ENCODE results near the gene MAP3K13.
A peak's percentile ranks its signal among the peaks of the same experiment; 100 is the strongest.

The MAP3K13 gene, protein sequence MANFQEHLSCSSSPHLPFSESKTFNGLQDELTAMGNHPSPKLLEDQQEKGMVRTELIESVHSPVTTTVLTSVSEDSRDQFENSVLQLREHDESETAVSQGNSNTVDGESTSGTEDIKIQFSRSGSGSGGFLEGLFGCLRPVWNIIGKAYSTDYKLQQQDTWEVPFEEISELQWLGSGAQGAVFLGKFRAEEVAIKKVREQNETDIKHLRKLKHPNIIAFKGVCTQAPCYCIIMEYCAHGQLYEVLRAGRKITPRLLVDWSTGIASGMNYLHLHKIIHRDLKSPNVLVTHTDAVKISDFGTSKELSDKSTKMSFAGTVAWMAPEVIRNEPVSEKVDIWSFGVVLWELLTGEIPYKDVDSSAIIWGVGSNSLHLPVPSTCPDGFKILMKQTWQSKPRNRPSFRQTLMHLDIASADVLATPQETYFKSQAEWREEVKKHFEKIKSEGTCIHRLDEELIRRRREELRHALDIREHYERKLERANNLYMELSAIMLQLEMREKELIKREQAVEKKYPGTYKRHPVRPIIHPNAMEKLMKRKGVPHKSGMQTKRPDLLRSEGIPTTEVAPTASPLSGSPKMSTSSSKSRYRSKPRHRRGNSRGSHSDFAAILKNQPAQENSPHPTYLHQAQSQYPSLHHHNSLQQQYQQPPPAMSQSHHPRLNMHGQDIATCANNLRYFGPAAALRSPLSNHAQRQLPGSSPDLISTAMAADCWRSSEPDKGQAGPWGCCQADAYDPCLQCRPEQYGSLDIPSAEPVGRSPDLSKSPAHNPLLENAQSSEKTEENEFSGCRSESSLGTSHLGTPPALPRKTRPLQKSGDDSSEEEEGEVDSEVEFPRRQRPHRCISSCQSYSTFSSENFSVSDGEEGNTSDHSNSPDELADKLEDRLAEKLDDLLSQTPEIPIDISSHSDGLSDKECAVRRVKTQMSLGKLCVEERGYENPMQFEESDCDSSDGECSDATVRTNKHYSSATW

GRCh38 chr3:185362850-185363661 is at the start of gene MAP3K13:
Gene MAP3K13, plus strand, starts transcription at chr3:185363136. Its CDS starts 65,446 bp downstream, at chr3:185428582.
- Mint-ChIP-seq H3K27ac (no peak within 1 kb of the TSS), H3K4me3 (peak within 1 kb of the TSS; percentile 82), H3K27me3 (ENCODE audit: low read depth) (peaks cover 56% of the 10 kb centered on the region), H3K9me3 (no peaks in the 10 kb centered on the region), H3K36me3 (ENCODE audit: low read depth) (no peaks in the 10 kb centered on the region), H3K4me1 (ENCODE audit: low read depth) (peaks cover 10% of the 10 kb centered on the region)

DNA sequence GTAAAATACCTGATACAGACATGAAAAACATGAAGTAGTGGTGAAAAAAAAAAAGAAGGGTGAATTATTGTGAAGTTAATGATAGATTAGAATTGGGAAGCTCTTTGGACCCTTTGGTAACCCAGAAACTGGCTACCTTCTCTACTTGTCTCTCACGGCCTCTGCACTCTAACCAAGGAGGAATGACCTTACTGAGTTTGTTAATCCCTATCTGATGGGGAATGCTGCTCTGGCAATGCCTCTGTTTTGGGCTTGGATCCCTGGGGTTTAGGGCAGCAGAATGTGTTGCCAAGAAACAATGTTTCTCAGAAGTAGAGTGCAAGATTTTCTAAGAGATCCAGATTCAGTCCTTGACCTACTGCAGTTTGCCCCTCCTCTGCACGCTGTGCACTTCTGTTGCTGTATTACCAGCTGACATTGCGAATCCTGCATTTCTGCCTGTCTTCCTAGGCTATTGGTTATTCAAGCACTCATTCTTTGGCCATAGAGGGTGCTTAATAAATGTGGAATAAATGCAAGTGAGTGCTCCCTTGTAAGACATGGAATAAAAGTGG is 49.2 kb upstream of the MAP3K13 start:
- peaks cover 9% of the 10 kb centered on the region for H3K9me3 Mint-ChIP-seq
- H3K4me3 Mint-ChIP-seq = no peak overlapping the region
- peaks cover 15% of the 10 kb centered on the region for H3K27me3 Mint-ChIP-seq (ENCODE audit: low read depth)
- H3K4me1 Mint-ChIP-seq (ENCODE audit: low read depth) = peaks cover 4% of the 10 kb centered on the region
- H3K36me3 Mint-ChIP-seq (ENCODE audit: low read depth) = peaks cover 6% of the 10 kb centered on the region
- H3K27ac Mint-ChIP-seq = no peak overlapping the region

DNA sequence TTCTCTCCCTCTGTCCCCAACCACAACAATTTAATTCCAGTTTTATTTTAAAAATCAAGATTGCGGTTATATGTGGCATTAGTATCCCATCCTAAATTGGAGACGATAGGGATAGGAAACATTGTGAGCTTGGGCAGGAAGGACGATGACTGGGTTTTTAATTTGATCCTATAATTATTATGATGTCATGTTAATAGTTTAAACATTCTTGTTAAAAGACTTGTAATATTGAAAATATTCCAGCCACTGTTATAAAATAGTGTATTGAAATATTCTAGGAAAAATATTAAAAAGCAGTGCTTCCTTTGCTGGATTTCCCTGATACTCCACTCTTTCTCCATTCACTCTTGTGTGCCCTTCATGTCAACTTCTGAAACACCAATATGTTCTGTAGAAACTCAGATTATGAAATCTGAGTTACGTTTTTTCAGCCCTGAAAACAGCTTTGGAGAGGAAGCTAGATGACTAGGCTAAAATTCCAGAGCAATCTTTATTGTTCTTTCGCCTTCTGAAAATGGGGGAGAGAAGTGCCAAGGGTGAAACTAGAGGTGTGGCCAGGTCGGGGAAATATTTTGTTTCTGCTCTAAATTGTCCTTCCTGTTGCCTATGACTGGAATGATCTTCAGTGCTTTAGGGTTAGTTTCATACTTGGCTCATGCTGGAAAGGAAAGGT is 46.1 kb upstream of the MAP3K13 start:
- peaks cover 22% of the 10 kb centered on the region for H3K27me3 Mint-ChIP-seq (ENCODE audit: low read depth)
- peaks cover 4% of the 10 kb centered on the region for H3K4me1 Mint-ChIP-seq (ENCODE audit: low read depth)
- H3K9me3 Mint-ChIP-seq = no peaks in the 10 kb centered on the region
- H3K27ac Mint-ChIP-seq = no peak overlapping the region
- no peak overlapping the region for H3K4me3 Mint-ChIP-seq
- H3K36me3 Mint-ChIP-seq (ENCODE audit: low read depth) = no peaks in the 10 kb centered on the region

DNA sequence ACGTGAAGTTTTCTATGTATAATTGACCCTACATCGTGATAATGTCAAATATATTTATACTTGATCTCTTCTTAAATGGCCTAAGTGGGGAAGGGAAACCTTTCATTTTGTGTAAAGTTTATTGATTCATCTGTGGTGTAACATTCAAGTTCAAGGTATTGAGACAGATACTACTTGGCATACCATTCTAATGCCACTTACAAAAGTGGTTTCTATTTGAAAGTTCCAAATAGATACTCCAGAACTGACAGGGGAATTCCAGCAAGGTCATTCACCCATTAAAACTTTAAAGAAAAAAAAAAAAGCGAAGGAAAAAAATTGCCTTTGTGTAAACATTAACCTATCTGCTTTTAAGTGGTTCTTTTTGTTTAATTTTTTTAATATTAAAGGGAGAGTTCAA is 45.3 kb upstream of the MAP3K13 start:
- Mint-ChIP-seq H3K27me3 (ENCODE audit: low read depth) (peaks cover 22% of the 10 kb centered on the region), H3K27ac (no peak overlapping the region), H3K36me3 (ENCODE audit: low read depth) (no peaks in the 10 kb centered on the region), H3K4me3 (no peak overlapping the region), H3K4me1 (ENCODE audit: low read depth) (peaks cover 4% of the 10 kb centered on the region), H3K9me3 (no peaks in the 10 kb centered on the region)

- Mint-ChIP-seq H3K36me3 (ENCODE audit: low read depth) (no peaks in the 10 kb centered on the region), H3K27me3 (ENCODE audit: low read depth) (peaks cover 22% of the 10 kb centered on the region), H3K4me1 (ENCODE audit: low read depth) (peaks cover 4% of the 10 kb centered on the region), H3K4me3 (no peak overlapping the region), H3K27ac (no peak overlapping the region), H3K9me3 (no peaks in the 10 kb centered on the region)
Observed at GRCh38 chr3:185318141-185318540, 44.8 kb upstream of the MAP3K13 start.

- no peaks in the 10 kb centered on the region for H3K9me3 Mint-ChIP-seq
- no peak overlapping the region for H3K27ac Mint-ChIP-seq
- H3K4me1 Mint-ChIP-seq (ENCODE audit: low read depth) = peaks cover 6% of the 10 kb centered on the region
- H3K36me3 Mint-ChIP-seq (ENCODE audit: low read depth) = no peaks in the 10 kb centered on the region
- peaks cover 26% of the 10 kb centered on the region for H3K27me3 Mint-ChIP-seq (ENCODE audit: low read depth)
- H3K4me3 Mint-ChIP-seq = no peak overlapping the region
Observed at GRCh38 chr3:185319801-185320200, 43.1 kb upstream of the MAP3K13 start.

GRCh38 chr3:185320949-185321348 is 42.0 kb upstream of the MAP3K13 start:
- no peaks in the 10 kb centered on the region for H3K36me3 Mint-ChIP-seq (ENCODE audit: low read depth)
- no peak overlapping the region for H3K4me3 Mint-ChIP-seq
- peaks cover 6% of the 10 kb centered on the region for H3K4me1 Mint-ChIP-seq (ENCODE audit: low read depth)
- no peaks in the 10 kb centered on the region for H3K9me3 Mint-ChIP-seq
- no peak overlapping the region for H3K27ac Mint-ChIP-seq
- H3K27me3 Mint-ChIP-seq (ENCODE audit: low read depth) = peaks cover 30% of the 10 kb centered on the region

DNA sequence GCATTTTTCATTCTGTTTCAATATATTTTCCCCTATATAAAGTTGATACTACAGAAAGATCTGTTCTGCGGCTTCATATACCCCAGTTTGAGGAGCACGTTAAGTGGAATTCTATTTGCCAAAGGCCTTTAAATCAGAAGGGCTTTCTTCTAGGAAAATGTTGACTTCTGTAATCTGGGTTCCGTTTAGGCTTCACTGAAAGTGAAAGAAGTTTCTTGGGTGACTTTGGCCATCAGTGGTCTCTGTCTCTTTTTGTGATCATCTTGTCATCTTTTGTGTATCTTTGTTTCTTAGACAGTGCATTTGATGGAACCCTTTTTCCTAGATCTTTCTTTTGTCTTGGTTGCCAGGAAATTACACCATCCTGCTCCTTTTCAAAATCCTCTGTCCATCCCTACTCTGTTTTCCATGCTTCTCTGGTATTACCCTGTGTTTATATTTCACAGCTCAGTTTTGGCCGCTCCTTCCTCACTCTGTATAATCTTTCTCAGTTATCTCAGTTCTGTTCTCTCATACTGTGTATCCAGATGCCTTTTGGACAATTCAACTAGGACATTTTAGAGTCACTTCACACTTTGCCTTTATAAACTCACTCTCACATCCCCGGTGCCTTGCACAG is 40.7 kb upstream of the MAP3K13 start:
- Mint-ChIP-seq H3K27ac (no peak overlapping the region), H3K27me3 (ENCODE audit: low read depth) (peaks cover 28% of the 10 kb centered on the region), H3K4me3 (no peak overlapping the region), H3K9me3 (no peaks in the 10 kb centered on the region), H3K4me1 (ENCODE audit: low read depth) (peaks cover 3% of the 10 kb centered on the region), H3K36me3 (ENCODE audit: low read depth) (no peaks in the 10 kb centered on the region)

DNA sequence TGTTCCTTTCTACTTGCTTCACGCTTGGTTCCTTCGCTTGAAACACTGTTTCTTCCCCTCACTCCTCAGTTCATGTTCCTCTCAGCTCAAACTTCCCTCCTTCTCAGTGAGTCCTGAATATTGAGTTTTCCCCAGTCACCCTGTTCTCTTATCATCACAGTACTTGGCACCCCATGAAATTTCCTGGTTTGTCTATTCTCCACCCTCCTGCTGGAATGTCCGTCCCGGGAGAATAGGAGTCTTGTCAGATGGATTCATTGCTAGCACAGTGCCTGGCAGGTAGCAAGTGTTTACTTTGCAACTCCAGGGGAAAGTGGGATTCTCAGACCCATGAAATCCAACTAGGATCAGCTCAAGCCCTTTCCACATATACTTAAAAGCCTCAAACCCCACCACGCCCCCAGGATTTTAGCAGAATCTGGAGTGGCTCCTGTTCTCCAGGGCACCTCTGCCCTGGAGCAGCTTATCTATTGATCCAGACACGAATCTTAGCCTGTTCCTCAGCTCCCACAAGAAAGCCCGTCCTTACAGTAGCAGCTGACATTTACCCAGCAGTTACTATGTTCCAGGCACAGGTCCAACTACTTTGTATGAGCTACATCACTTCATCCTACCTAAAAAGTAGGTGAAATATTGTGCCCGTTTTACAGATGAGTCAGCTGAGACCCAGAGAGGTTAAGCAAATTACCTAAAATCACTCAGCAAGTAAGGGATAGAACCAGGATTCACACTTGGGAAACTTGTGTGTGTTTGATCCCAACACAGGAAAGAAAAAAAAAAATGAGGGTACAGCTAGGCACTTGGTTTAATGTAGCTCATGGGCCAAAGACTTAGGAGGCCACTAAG is 36.8 kb upstream of the MAP3K13 start:
- Mint-ChIP-seq H3K4me3 (no peak overlapping the region), H3K27ac (no peak overlapping the region), H3K27me3 (ENCODE audit: low read depth) (peaks cover 14% of the 10 kb centered on the region), H3K4me1 (ENCODE audit: low read depth) (peaks cover 3% of the 10 kb centered on the region), H3K9me3 (no peaks in the 10 kb centered on the region), H3K36me3 (ENCODE audit: low read depth) (no peaks in the 10 kb centered on the region)

GRCh38 chr3:185327062-185327461 is 35.9 kb upstream of the MAP3K13 start:
- Mint-ChIP-seq H3K9me3 (no peaks in the 10 kb centered on the region), H3K27me3 (ENCODE audit: low read depth) (peaks cover 14% of the 10 kb centered on the region), H3K27ac (no peak overlapping the region)

GRCh38 chr3:185328324-185329004 is 34.5 kb upstream of the MAP3K13 start:
- Mint-ChIP-seq H3K4me3 (no peak overlapping the region), H3K36me3 (ENCODE audit: low read depth) (peaks cover 1% of the 10 kb centered on the region), H3K27me3 (ENCODE audit: low read depth) (peaks cover 14% of the 10 kb centered on the region), H3K4me1 (ENCODE audit: low read depth) (peaks cover 18% of the 10 kb centered on the region), H3K9me3 (no peaks in the 10 kb centered on the region), H3K27ac (no peak overlapping the region)

More at GRCh38 chr3:185327062-185327461, 35.9 kb upstream of the MAP3K13 start:
- H3K36me3 Mint-ChIP-seq (ENCODE audit: low read depth) = peaks cover 1% of the 10 kb centered on the region
- peaks cover 6% of the 10 kb centered on the region for H3K4me1 Mint-ChIP-seq (ENCODE audit: low read depth)
- no peak overlapping the region for H3K4me3 Mint-ChIP-seq

- H3K27ac Mint-ChIP-seq = no peak overlapping the region
- H3K4me3 Mint-ChIP-seq = no peak overlapping the region
Observed at GRCh38 chr3:185330238-185330637, 32.7 kb upstream of the MAP3K13 start.

More at GRCh38 chr3:185330238-185330637, 32.7 kb upstream of the MAP3K13 start:
- Mint-ChIP-seq H3K36me3 (ENCODE audit: low read depth) (peaks cover 1% of the 10 kb centered on the region), H3K4me1 (ENCODE audit: low read depth) (peaks cover 16% of the 10 kb centered on the region), H3K27me3 (ENCODE audit: low read depth) (peaks cover 9% of the 10 kb centered on the region), H3K9me3 (no peaks in the 10 kb centered on the region)

Measured in T-helper 1 cell treated with Interleukin-12 subunit alpha and Interleukin-12 subunit beta and Interleukin-4 antibody, amounts not matched to agents 30 μg/mL and 1 μg/mL, for 36 hours (primary cell).